Glutamatergic neuron (in vitro differentiated cells): ENCODE data around the gene ILK. TPM values are rescaled to one million over a fixed set of nuclear protein-coding genes. Genes with fewer than 3 reads are reported as not detected.

Source experiments
- DNase-seq: peaks from one replicate; pipeline ENCODE4 v3.0.0; 2022
- H3K27ac Mint-ChIP-seq: one replicate; pipeline ENCODE4 v1.8.0; 2020; ENCODE audit warnings: mild to moderate bottlenecking, mixed read lengths, inconsistent platforms; ENCODE audit not compliant: unreplicated experiment
- H3K27me3 Mint-ChIP-seq: one replicate; pipeline ENCODE4 v1.8.0; 2020; ENCODE audit warnings: mild to moderate bottlenecking, moderate library complexity, mixed read lengths, inconsistent platforms; ENCODE audit not compliant: unreplicated experiment
- H3K36me3 Mint-ChIP-seq: one replicate; pipeline ENCODE4 v1.8.0; 2020; ENCODE audit warnings: mild to moderate bottlenecking, mixed read lengths, inconsistent platforms; ENCODE audit not compliant: unreplicated experiment
- H3K4me1 Mint-ChIP-seq: one replicate; pipeline ENCODE4 v1.8.0; 2020; ENCODE audit warnings: mild to moderate bottlenecking, low read depth, mixed read lengths, inconsistent platforms; ENCODE audit not compliant: unreplicated experiment
- H3K4me3 Mint-ChIP-seq: one replicate; pipeline ENCODE4 v1.8.0; 2020; ENCODE audit warnings: mild to moderate bottlenecking, mixed read lengths, inconsistent platforms; ENCODE audit not compliant: unreplicated experiment
- H3K9me3 Mint-ChIP-seq: one replicate; pipeline ENCODE4 v1.8.0; 2020; ENCODE audit warnings: mild to moderate bottlenecking, moderate library complexity, mixed read lengths, inconsistent platforms; ENCODE audit not compliant: unreplicated experiment
- total RNA-seq: library from RNA; stranded (reverse); fragmentation: NEBNext Ultra II Directional; extraction: Animal tissue kit (Norgen Biotek cat#: 25700); gene quantifications from one replicate; pipeline ENCODE4 v1.2.1, GENCODE V29; 2021; ENCODE audit not compliant: unreplicated experiment
- TF ChIP-seq, protein P1 (sequence below): fragments of 200-600 bp; sonication (generic); IDR thresholded peaks from one replicate; pipeline ENCODE4 v1.5.0; 2021; ENCODE audit not compliant: partially characterized antibody, unreplicated experiment

Gene ILK
- total RNA-seq, 1 donor from 2014 or later: 168 TPM

DNA sequence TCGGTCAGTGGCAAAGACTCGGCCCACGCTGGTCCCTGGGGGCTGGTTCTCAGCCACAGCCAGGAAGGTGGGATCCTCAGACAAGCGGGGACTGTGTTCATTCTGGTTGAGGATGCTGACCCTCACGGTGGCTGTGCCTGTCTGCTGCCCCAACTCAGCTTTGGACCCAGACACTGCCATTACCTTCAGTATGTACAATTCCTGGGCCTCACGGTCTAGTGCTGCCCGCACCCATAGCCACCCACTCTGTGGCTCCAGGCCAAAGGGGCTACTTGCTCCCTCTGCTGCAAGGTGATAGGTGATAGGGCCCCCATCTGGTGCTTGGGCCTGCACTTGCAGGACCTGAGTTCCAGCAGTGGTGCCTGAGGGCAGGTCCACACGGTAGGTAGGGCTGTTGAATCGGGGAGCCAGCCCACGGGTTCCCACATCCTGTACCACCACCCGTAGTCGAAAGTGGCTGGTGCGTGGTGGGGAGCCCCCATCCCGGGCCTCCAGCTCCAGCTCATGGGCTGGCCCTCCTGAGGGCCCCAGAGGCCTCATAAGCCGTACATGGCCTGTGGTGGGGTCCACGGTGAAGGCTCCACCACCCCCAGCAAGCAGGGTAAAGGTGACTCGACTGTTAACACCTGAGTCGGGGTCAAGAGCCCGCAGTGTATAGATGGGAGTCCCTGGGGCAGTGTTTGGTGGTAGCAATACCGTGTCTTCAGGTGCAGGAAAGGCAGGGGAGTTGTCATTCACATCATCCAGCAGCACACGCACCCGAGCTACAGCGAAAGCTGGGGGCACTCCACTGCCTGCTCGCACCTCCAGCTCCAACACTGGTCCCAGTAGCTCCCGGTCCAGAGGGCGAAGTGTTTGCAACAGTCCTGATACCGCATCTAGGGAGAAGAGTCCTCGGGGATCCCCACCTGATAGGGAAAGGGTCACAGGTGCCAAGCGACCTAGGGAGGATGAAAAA lies 28.8 kb downstream of the ILK start:
- TF ChIP-seq, protein P1, sequence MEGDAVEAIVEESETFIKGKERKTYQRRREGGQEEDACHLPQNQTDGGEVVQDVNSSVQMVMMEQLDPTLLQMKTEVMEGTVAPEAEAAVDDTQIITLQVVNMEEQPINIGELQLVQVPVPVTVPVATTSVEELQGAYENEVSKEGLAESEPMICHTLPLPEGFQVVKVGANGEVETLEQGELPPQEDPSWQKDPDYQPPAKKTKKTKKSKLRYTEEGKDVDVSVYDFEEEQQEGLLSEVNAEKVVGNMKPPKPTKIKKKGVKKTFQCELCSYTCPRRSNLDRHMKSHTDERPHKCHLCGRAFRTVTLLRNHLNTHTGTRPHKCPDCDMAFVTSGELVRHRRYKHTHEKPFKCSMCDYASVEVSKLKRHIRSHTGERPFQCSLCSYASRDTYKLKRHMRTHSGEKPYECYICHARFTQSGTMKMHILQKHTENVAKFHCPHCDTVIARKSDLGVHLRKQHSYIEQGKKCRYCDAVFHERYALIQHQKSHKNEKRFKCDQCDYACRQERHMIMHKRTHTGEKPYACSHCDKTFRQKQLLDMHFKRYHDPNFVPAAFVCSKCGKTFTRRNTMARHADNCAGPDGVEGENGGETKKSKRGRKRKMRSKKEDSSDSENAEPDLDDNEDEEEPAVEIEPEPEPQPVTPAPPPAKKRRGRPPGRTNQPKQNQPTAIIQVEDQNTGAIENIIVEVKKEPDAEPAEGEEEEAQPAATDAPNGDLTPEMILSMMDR: no peak
- Mint-ChIP-seq H3K4me3 (no peak overlapping the region), H3K27me3 (peaks cover 20% of the 10 kb centered on the region), H3K27ac (no peak overlapping the region), H3K4me1 (no peaks in the 10 kb centered on the region), H3K36me3 (peaks cover 32% of the 10 kb centered on the region), H3K9me3 (peaks cover 4% of the 10 kb centered on the region)
- no peak for DNase-seq

DNA sequence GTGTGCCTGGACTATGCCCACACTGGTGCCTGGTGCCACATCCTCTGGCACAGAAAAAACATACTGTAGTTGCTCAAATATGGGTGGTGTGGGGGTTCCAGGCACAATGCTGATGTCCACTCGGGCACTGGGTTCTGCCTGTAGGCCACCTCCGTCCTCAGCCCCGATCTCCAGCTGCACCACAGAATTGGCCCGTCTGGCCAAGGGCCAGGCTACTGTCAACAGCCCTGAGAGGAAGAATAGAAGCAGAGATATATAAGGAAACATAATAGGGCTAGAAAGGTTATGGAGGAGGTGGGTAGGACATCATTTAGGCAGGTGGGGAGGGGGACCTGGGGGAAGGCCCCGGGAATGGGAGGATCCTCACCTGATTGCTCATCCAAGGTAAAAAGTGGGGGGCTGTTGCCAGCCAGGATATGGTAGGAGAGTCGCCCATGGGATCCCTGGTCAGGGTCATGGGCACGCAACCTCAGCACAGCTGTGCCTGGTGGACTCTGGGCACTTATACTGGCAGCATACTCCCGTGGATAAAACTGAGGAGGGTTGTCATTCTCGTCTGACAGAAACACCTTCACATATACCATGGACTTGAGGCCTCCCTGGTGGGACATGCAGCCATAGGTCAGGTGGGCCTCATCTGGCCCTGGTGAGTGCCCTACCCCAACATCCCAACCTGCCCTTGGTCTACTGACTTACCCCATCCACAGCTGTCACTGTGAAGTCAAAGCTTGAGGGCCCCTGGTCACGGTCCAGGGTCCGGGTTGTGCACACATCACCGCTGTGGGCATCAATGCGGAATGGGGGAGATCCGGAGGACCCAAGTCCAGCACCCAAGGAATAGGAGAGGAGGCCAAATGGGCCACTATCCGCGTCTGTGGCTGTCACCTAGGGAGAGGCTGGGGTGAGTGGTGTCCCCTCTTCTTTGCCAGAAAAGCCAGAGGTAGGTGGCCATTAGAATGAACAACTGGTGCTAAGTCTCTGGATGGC lies 30.1 kb downstream of the ILK start:
- peaks cover 17% of the 10 kb centered on the region for H3K27me3 Mint-ChIP-seq
- peaks cover 2% of the 10 kb centered on the region for H3K9me3 Mint-ChIP-seq
- DNase-seq: no peak
- no peaks in the 10 kb centered on the region for H3K4me1 Mint-ChIP-seq
- H3K4me3 Mint-ChIP-seq: no peak overlapping the region
- TF ChIP-seq, protein P1: no peak
- peaks cover 27% of the 10 kb centered on the region for H3K36me3 Mint-ChIP-seq
- no peak overlapping the region for H3K27ac Mint-ChIP-seq

DNA sequence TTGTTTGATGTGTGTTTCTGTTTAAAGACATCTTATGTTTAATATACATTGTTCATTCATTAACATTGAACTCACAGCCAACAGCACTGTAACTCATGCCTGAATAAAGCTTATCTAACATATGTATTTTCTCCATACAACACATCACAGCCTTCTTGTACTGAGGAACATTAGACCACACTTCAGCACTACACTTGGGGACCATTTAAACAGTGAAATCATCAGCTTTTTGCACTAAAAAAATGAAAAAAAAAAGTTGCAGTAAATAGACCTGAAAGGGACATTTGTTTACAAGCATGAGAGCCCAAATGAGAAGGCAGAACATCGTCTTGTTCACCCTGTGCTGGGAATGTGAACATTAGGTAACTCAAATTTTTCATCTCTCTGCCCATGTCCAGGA lies 31.0 kb downstream of the ILK start:
- no peak overlapping the region for H3K4me3 Mint-ChIP-seq
- H3K36me3 Mint-ChIP-seq: peaks cover 23% of the 10 kb centered on the region
- H3K27ac Mint-ChIP-seq: no peak overlapping the region
- peaks cover 2% of the 10 kb centered on the region for H3K9me3 Mint-ChIP-seq
- H3K4me1 Mint-ChIP-seq: no peaks in the 10 kb centered on the region
- H3K27me3 Mint-ChIP-seq: peaks cover 17% of the 10 kb centered on the region
- TF ChIP-seq, protein P1: no peak
- DNase-seq: no peak

DNA sequence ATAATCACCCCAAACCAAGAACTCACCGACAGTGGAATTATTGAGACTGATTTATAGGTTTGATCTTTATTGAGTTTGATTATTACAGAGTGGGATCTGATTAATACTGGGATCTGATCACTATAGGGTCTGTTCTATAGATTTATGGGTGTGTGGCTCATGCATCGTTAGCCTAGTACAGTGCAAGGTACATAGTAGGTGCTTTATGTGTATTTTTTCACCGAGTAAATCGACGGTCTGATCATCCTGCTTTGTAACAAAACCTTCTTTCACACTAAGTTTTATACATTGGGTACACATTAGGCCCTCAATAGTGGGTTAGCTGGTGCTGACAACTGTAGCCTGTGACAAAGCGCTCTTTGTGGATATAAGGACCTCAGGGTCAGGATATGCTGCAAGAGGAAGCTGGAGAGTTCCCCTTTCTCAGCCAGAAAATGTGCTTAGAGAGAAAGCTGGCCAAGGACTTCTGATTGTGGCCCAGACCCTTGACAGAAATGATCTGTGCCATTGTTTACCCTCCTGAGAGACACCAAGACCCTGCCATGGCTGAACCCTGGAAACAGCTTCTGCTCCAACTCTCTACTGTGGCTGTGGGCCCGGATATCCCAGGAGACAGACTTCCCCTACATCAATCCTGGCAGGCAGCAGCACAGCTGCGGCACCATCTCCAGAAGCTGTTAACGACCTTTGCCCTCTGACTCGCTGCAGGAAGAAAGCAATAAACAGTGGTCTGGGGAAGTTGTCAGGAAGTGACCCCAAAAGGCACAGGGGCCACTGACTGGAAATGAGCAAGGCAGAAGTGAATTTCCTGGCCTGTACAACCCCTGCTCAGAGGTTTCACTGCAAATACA lies 31.7 kb downstream of the ILK start:
- no peak overlapping the region for H3K4me3 Mint-ChIP-seq
- peak; percentile 74 for DNase-seq
- H3K27ac Mint-ChIP-seq: no peak overlapping the region

More for the DNA sequence above, 31.7 kb downstream of the ILK start:
- H3K4me1 Mint-ChIP-seq: no peaks in the 10 kb centered on the region
- TF ChIP-seq, protein P1: no peak
- H3K9me3 Mint-ChIP-seq: peaks cover 2% of the 10 kb centered on the region
- H3K27me3 Mint-ChIP-seq: peaks cover 15% of the 10 kb centered on the region
- peaks cover 23% of the 10 kb centered on the region for H3K36me3 Mint-ChIP-seq
